K562 (cell line): ENCODE results near the gene TFDP1.

Source experiments
- CEBPB ChIP-seq: fragments of 450-650 bp; IDR thresholded peaks from 2 replicates; pipeline ENCODE4 v1.6.1; 2016; ENCODE audit warnings: missing genetic modification characterization, missing compliant biosample characterization
- JUNB ChIP-seq: fragments of 450-650 bp; formaldehyde crosslinking; conservative IDR thresholded peaks from 2 replicates; pipeline ENCODE4 v1.4.0; 2020; ENCODE audit warnings: mild to moderate bottlenecking
- JUND ChIP-seq, 2 experiments: IDR thresholded peaks; 2 replicates in 1 of 2; 3 replicates in 1 of 2; pipeline ENCODE4 v1.6.1; 2011; ENCODE audit warnings: borderline replicate concordance in 2 of 2, low read depth in 2 of 2, low read length in 2 of 2, improper control_type of control experiment in 1 of 2, missing biosample characterization in 1 of 2, missing genetic modification characterization in 1 of 2, missing genetic modification reagents in 1 of 2
- KDM4B ChIP-seq, 2 experiments: fragments of 450-650 bp in 1 of 2; sonication (generic) in 1 of 2; IDR thresholded peaks; 2 replicates each; pipeline ENCODE4 v1.6.1; 2016 to 2017; ENCODE audit warnings: borderline replicate concordance in 2 of 2, antibody characterized with exemption in 1 of 2, low read depth in 1 of 2, mild to moderate bottlenecking in 1 of 2
- PTBP1 ChIP-seq: fragments of 200-400 bp; formaldehyde crosslinking; IDR thresholded peaks from 2 replicates; pipeline ENCODE4 v1.6.1; 2017; ENCODE audit warnings: low read depth, low read length
- REST ChIP-seq, 2 experiments: fragments of 450-650 bp; formaldehyde crosslinking in 1 of 2; IDR thresholded peaks; 2 replicates each; pipeline versions ENCODE4 v1.4.0 to v1.6.1; 2014 to 2020; ENCODE audit warnings: mild to moderate bottlenecking in 2 of 2, borderline replicate concordance in 1 of 2, low read depth in 1 of 2
- SIN3B ChIP-seq: fragments of 450-650 bp; IDR thresholded peaks from 2 replicates; pipeline ENCODE4 v1.6.1; 2017; ENCODE audit warnings: low read depth, mild to moderate bottlenecking, moderate library complexity
- TCFL5 ChIP-seq: fragments of 250-450 bp; sonication (Bioruptor Pico); conservative IDR thresholded peaks from 2 replicates; pipeline ENCODE4 v1.6.1; 2021; ENCODE audit warnings: mild to moderate bottlenecking, moderate library complexity, matching md5 sums
- ZNF146 ChIP-seq: IDR thresholded peaks from one replicate; pipeline ENCODE4 v1.6.1; 2018; ENCODE audit warnings: missing compliant biosample characterization; ENCODE audit not compliant: unreplicated experiment
- ZNF589 ChIP-seq: fragments of 200-800 bp; sonication (Bioruptor generic); IDR thresholded peaks from 2 replicates; pipeline ENCODE4 v1.6.1; 2016; ENCODE audit warnings: low read depth, missing genetic modification characterization, missing compliant biosample characterization
- TF ChIP-seq, protein P1 (sequence below): fragments of 450-650 bp; IDR thresholded peaks from 2 replicates; pipeline ENCODE4 v1.6.1; 2016; ENCODE audit warnings: borderline replicate concordance

DNA sequence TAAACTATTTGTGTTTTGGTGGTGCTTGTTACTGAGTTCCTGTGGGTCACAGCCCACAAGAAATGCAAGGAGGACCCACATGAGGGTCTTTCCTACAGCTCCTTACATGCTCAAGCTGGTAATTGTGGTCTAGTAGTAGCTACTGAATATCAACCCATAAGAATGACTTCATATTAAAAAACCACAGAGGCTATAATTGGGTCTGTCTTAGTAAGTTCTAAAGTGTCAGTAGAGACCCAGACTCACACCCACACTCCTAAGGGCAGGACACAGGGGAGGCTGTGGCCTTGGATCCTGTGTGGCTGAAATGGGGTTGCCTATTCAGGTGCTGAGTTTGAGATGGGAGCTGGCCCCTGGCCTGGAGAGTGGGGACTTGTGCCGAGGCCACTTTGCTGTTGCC, 19.6 kb downstream of the TFDP1 start:
- no peak for TF ChIP-seq ZNF146 (CRISPR knock-in tag)
- TF ChIP-seq JUND (IDR thresholded peaks at IDR 0.05; ENCODE audit: borderline replicate concordance, low read depth, low read length) = no peak
- TF ChIP-seq JUND (tag; IDR thresholded peaks at IDR 0.05; ENCODE audit: borderline replicate concordance, low read depth, low read length) = no peak
- TF ChIP-seq SIN3B = no peak
- no peak for TF ChIP-seq ZNF589
- no peak for TF ChIP-seq TCFL5 (CRISPR knock-in tag)
- no peak for TF ChIP-seq REST (IDR thresholded peaks at IDR 0.05; ENCODE audit: borderline replicate concordance)
- TF ChIP-seq REST (CRISPR knock-in tag; IDR thresholded peaks at IDR 0.05; ENCODE audit: low read depth) = no peak
- TF ChIP-seq JUNB = no peak
- TF ChIP-seq KDM4B (IDR thresholded peaks at IDR 0.05; ENCODE audit: borderline replicate concordance in 2 of 2, low read depth in 1 of 2) = no peak
- TF ChIP-seq CEBPB (tag) = no peak
- TF ChIP-seq, protein P1, sequence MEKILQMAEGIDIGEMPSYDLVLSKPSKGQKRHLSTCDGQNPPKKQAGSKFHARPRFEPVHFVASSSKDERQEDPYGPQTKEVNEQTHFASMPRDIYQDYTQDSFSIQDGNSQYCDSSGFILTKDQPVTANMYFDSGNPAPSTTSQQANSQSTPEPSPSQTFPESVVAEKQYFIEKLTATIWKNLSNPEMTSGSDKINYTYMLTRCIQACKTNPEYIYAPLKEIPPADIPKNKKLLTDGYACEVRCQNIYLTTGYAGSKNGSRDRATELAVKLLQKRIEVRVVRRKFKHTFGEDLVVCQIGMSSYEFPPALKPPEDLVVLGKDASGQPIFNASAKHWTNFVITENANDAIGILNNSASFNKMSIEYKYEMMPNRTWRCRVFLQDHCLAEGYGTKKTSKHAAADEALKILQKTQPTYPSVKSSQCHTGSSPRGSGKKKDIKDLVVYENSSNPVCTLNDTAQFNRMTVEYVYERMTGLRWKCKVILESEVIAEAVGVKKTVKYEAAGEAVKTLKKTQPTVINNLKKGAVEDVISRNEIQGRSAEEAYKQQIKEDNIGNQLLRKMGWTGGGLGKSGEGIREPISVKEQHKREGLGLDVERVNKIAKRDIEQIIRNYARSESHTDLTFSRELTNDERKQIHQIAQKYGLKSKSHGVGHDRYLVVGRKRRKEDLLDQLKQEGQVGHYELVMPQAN = no peak
- TF ChIP-seq PTBP1 = no peak
